IMR-90 (cell line): ENCODE measurements around the gene GALNT13. TPM values are rescaled to one million over a fixed set of nuclear protein-coding genes. Genes with fewer than 3 reads are reported as not detected.

Experiments
- ATAC-seq: fragments of 200-7000 bp; cut with Tn5 transposase; 2 replicates; pipeline ENCODE4 v1.9.1; 2020; ENCODE audit warnings: low read depth, mild to moderate bottlenecking, moderate library complexity
- BruUV-seq: library from RNA; stranded (reverse); fragments of 400-500 nt; replicated peaks from 2 replicates; lab custom pipeline; 2021; lab: Mats Ljungman, UMichigan
- CTCF ChIA-PET: fragments of 300-600 bp; formaldehyde crosslinking; extraction: SDS; loops from one replicate; lab custom pipeline; 2021; ENCODE audit warnings: antibody characterized with exemption; lab: Yijun Ruan, JAX
- POLR2A ChIA-PET: fragments of 300-600 bp; sonication (Branson Sonifier 250); formaldehyde crosslinking; loops from one replicate; lab custom pipeline; 2022; ENCODE audit warnings: antibody characterized with exemption; ENCODE audit not compliant: unreplicated experiment; lab: Charles Lee
- DNase-seq: peaks from one replicate; pipeline ENCODE4 v3.0.0; 2013
- H2AFZ ChIP-seq: replicated peaks from 2 replicates; pipeline ENCODE3; 2013; ENCODE audit warnings: low read length, mild to moderate bottlenecking; ENCODE audit not compliant: poor library complexity
- H2AK5ac ChIP-seq: 2 replicates; pipeline ENCODE4 v1.6.1; 2013; ENCODE audit warnings: low read depth, low read length, inconsistent platforms
- H2AK9ac ChIP-seq: replicated peaks from 2 replicates; pipeline ENCODE3; 2013; ENCODE audit warnings: mild to moderate bottlenecking, low read depth, low read length, moderate library complexity; ENCODE audit not compliant: poor library complexity
- H2BK120ac ChIP-seq: 2 replicates; pipeline ENCODE4 v1.6.1; 2013; ENCODE audit warnings: low read depth, low read length, inconsistent platforms
- H2BK15ac ChIP-seq: 3 replicates; pipeline ENCODE4 v1.6.1; 2013; ENCODE audit warnings: low read depth, low read length, inconsistent platforms
- H2BK20ac ChIP-seq: 2 replicates; pipeline ENCODE4 v1.6.1; 2013; ENCODE audit warnings: low read depth, mild to moderate bottlenecking, inconsistent platforms, low read length, moderate library complexity
- H2BK5ac ChIP-seq: 2 replicates; pipeline ENCODE4 v1.6.1; 2013; ENCODE audit warnings: mild to moderate bottlenecking, low read depth, low read length, inconsistent platforms; ENCODE audit not compliant: poor library complexity, severe bottlenecking
- H3K14ac ChIP-seq: replicated peaks from 2 replicates; pipeline ENCODE4 v1.6.1; 2013; ENCODE audit warnings: low read depth, low read length, inconsistent platforms
- H3K18ac ChIP-seq: 2 replicates; pipeline ENCODE4 v1.6.1; 2013; ENCODE audit warnings: low read depth, low read length, control low read depth
- H3K23ac ChIP-seq: 2 replicates; pipeline ENCODE4 v1.6.1; 2013; ENCODE audit warnings: low read depth, low read length, inconsistent platforms
- H3K27ac ChIP-seq: 2 replicates; pipeline ENCODE4 v1.5.1; 2013; ENCODE audit warnings: mild to moderate bottlenecking, control low read depth, low read length; ENCODE audit not compliant: insufficient read depth
- H3K27me3 ChIP-seq: 2 replicates; pipeline ENCODE4 v1.6.1; 2013; ENCODE audit warnings: low read length; ENCODE audit not compliant: control insufficient read depth, insufficient read depth
- H3K36me3 ChIP-seq: 2 replicates; pipeline ENCODE4 v1.6.1; 2013; ENCODE audit warnings: low read length, mixed read lengths; ENCODE audit not compliant: control insufficient read depth, insufficient read depth
- H3K4ac ChIP-seq: 2 replicates; pipeline ENCODE4 v1.6.1; 2013; ENCODE audit warnings: low read depth, low read length, inconsistent platforms
- H3K4me1 ChIP-seq: 2 replicates; pipeline ENCODE4 v1.6.1; 2013; ENCODE audit warnings: low read length, mixed read lengths; ENCODE audit not compliant: control insufficient read depth, insufficient read depth
- H3K4me2 ChIP-seq: 2 replicates; pipeline ENCODE4 v1.6.1; 2013; ENCODE audit warnings: low read depth, mild to moderate bottlenecking, control low read depth, low read length, moderate library complexity
- H3K4me3 ChIP-seq: 2 replicates; pipeline ENCODE4 v1.5.1; 2013; ENCODE audit warnings: low read depth, mild to moderate bottlenecking, control low read depth, low read length, moderate library complexity; ENCODE audit not compliant: insufficient read depth
- H3K56ac ChIP-seq: 2 replicates; pipeline ENCODE4 v1.6.1; 2013; ENCODE audit warnings: low read length, inconsistent platforms; ENCODE audit not compliant: insufficient read depth; ENCODE audit errors: extremely low read depth
- H3K79me1 ChIP-seq, 2 experiments: 2 replicates each; pipeline ENCODE4 v1.6.1; 2013; ENCODE audit warnings: low read length in 2 of 2, inconsistent platforms in 1 of 2, low read depth in 1 of 2
- H3K9ac ChIP-seq: 2 replicates; pipeline ENCODE4 v1.6.1; 2013; ENCODE audit warnings: low read depth, low read length, control low read depth
- H3K9me1 ChIP-seq: 2 replicates; pipeline ENCODE4 v1.6.1; 2013; ENCODE audit warnings: low read length, inconsistent platforms; ENCODE audit not compliant: insufficient read depth
- H3K9me3 ChIP-seq: 2 replicates; pipeline ENCODE4 v1.6.1; 2013; ENCODE audit warnings: low read length; ENCODE audit not compliant: control insufficient read depth, insufficient read depth
- H4K20me1 ChIP-seq: 2 replicates; pipeline ENCODE4 v1.6.1; 2013; ENCODE audit warnings: low read length, inconsistent platforms; ENCODE audit not compliant: insufficient read depth
- H4K5ac ChIP-seq: 2 replicates; pipeline ENCODE4 v1.6.1; 2013; ENCODE audit warnings: mild to moderate bottlenecking, low read depth, low read length, control low read depth
- H4K8ac ChIP-seq, 2 experiments: 2 replicates each; pipeline ENCODE4 v1.6.1; 2013; ENCODE audit warnings: low read depth in 2 of 2, low read length in 2 of 2, control low read depth in 1 of 2, inconsistent platforms in 1 of 2
- H4K91ac ChIP-seq: 2 replicates; pipeline ENCODE4 v1.6.1; 2013; ENCODE audit warnings: low read depth, low read length, inconsistent platforms; ENCODE audit not compliant: insufficient read depth
- BHLHE40 ChIP-seq: fragments of 150-350 bp; IDR thresholded peaks from 2 replicates; pipeline ENCODE4 v1.6.1; 2016; ENCODE audit warnings: mild to moderate bottlenecking, low read depth, low read length
- CEBPB ChIP-seq: IDR thresholded peaks from 2 replicates; pipeline ENCODE4 v1.6.1; 2012; ENCODE audit warnings: low read depth, low read length, improper control_type of control experiment
- CHD1 ChIP-seq: IDR thresholded peaks from 2 replicates; pipeline ENCODE4 v1.6.1; 2012; ENCODE audit warnings: low read depth, low read length, improper control_type of control experiment
- ELK1 ChIP-seq: fragments of 150-350 bp; IDR thresholded peaks from 2 replicates; pipeline ENCODE4 v1.6.1; 2016; ENCODE audit warnings: low read depth, mild to moderate bottlenecking, low read length, moderate library complexity, borderline replicate concordance
- FOS ChIP-seq: fragments of 150-350 bp; IDR thresholded peaks from 2 replicates; pipeline ENCODE4 v1.6.1; 2016; ENCODE audit warnings: low read depth, low read length
- MAFK ChIP-seq: IDR thresholded peaks from 2 replicates; pipeline ENCODE4 v1.6.1; 2012; ENCODE audit warnings: low read depth, low read length, improper control_type of control experiment
- MAZ ChIP-seq: IDR thresholded peaks from 2 replicates; pipeline ENCODE4 v1.6.1; 2012; ENCODE audit warnings: low read depth, mild to moderate bottlenecking, low read length, improper control_type of control experiment, moderate library complexity, borderline replicate concordance
- MXI1 ChIP-seq: IDR thresholded peaks from 2 replicates; pipeline ENCODE4 v1.6.1; 2012; ENCODE audit warnings: low read depth, mild to moderate bottlenecking, low read length, moderate library complexity, borderline replicate concordance
- NFE2L2 ChIP-seq: fragments of 150-350 bp; IDR thresholded peaks from 2 replicates; pipeline ENCODE4 v1.6.1; 2016; ENCODE audit warnings: low read depth, mild to moderate bottlenecking, low read length
- POLR2A ChIP-seq: IDR thresholded peaks from 2 replicates; pipeline ENCODE4 v1.6.1; 2012; ENCODE audit warnings: mild to moderate bottlenecking, low read depth, low read length
- RAD21 ChIP-seq: IDR thresholded peaks from 2 replicates; pipeline ENCODE4 v1.6.1; 2012; ENCODE audit warnings: low read length, improper control_type of control experiment
- RCOR1 ChIP-seq: IDR thresholded peaks from 2 replicates; pipeline ENCODE4 v1.6.1; 2012; ENCODE audit warnings: mild to moderate bottlenecking, low read length, improper control_type of control experiment; ENCODE audit not compliant: insufficient replicate concordance
- RFX5 ChIP-seq: IDR thresholded peaks from 2 replicates; pipeline ENCODE4 v1.8.0; 2012; ENCODE audit warnings: low read depth, mild to moderate bottlenecking, low read length, moderate library complexity
- SMC3 ChIP-seq: fragments of 150-350 bp; IDR thresholded peaks from 2 replicates; pipeline ENCODE4 v1.6.1; 2016; ENCODE audit warnings: low read depth, mild to moderate bottlenecking, antibody characterized with exemption, low read length, moderate library complexity
- USF2 ChIP-seq: fragments of 150-350 bp; IDR thresholded peaks from 2 replicates; pipeline ENCODE4 v1.6.1; 2017; ENCODE audit warnings: mild to moderate bottlenecking, antibody characterized with exemption, low read length, low read depth
- WGBS, 2 experiments: methylation state at CpG; one replicate each; pipeline versions ENCODE4 v1.1.5 to v1.1.7; 2013; ENCODE audit warnings: missing lambda C conversion rate in 2 of 2; ENCODE audit not compliant: insufficient read length in 1 of 2; ENCODE audit errors: extremely low coverage in 2 of 2; 5-methylcytosine and 5-hydroxymethylcytosine counted together
- dilution Hi-C: fragments of 300-500 bp; cut with HindIII; formaldehyde crosslinking; loops from one replicate; pipeline ENCODE4 v1.14.3; 2018; ENCODE audit warnings: low sequenced_read_pairs; ENCODE audit not compliant: unreplicated experiment
- in situ Hi-C: fragments of 300-500 bp; cut with MboI; formaldehyde crosslinking; loops from 3 replicates; pipeline ENCODE4 v1.14.3; 2019; ENCODE audit warnings: low sequenced_read_pairs, inconsistent platforms, mixed read lengths
- intact Hi-C: fragments of 100-400 bp; cut with micrococcal nuclease; formaldehyde crosslinking; loops from 2 replicates; pipeline ENCODE4 v1.10.0; 2022
- polyA plus RNA-seq, 3 experiments: library from polyadenylated mRNA; depleted of rRNA; stranded (reverse); fragments of >200 nt; gene quantifications; 2 replicates each; pipeline ENCODE4 v1.2.3, GENCODE V29; 2012; ENCODE audit warnings: low replicate concordance in 1 of 3
- total RNA-seq: library from RNA; depleted of rRNA; stranded (reverse); fragments of >200 nt; gene quantifications from 2 replicates; pipeline ENCODE4 v1.2.3, GENCODE V29; 2012
- TF ChIP-seq, protein P1 (sequence below): conservative IDR thresholded peaks from 2 replicates; pipeline ENCODE4 v1.5.1; 2012; ENCODE audit warnings: mild to moderate bottlenecking, low read depth, low read length, improper control_type of control experiment

The GALNT13 gene
- total and polyA plus RNA-seq, 2 of the 4 experiments (the other 2 are of a cell fraction): 0.03 TPM; not detected in 1

- Histone ChIP-seq H3K56ac (no peak overlapping the region), H3K4me3 (no peak overlapping the region), H4K91ac (no peak overlapping the region), H3K9me3 (no peaks in the 10 kb centered on the region; the same call in 1 of the 2 replicates), H2AK5ac (no peak overlapping the region), H2BK20ac (no peak overlapping the region), H3K27me3 (no peaks in the 10 kb centered on the region), H3K4ac (no peak overlapping the region), H2AK9ac (no peak overlapping the region), H4K20me1 (no peaks in the 10 kb centered on the region), H3K36me3 (no peaks in the 10 kb centered on the region), H3K27ac (no peak overlapping the region), H2BK15ac (no peak overlapping the region), H3K9ac (no peak overlapping the region), H3K14ac (no peak overlapping the region), H3K4me1 (no peaks in the 10 kb centered on the region), H4K8ac (no peak overlapping the region), H3K18ac (no peak overlapping the region), H2BK120ac (no peak overlapping the region), H4K5ac (no peak overlapping the region), H3K79me1 (no peaks in the 10 kb centered on the region), H2BK5ac (no peak overlapping the region), H2AFZ (no peak overlapping the region), H3K4me2 (no peak overlapping the region), H3K9me1 (no peaks in the 10 kb centered on the region), H3K23ac (no peak overlapping the region)
- dilution Hi-C loops: no loop called here
- in situ Hi-C loops: no loop called here
- DNase-seq (no peak), ATAC-seq (no peak)
- BruUV-seq: no TSS peak
- ChIA-PET POLR2A (no interaction called here), CTCF (no interaction called here)
- no peak for TF ChIP-seq CHD1
- no peak for TF ChIP-seq MAZ
- TF ChIP-seq NFE2L2: no peak
- no peak for TF ChIP-seq FOS
- TF ChIP-seq SMC3: no peak
- no peak for TF ChIP-seq CEBPB
- no peak for TF ChIP-seq MXI1
- TF ChIP-seq POLR2A: no peak
- no peak for TF ChIP-seq RCOR1
- TF ChIP-seq RAD21: no peak
- no peak for TF ChIP-seq RFX5
- TF ChIP-seq ELK1: no peak
- TF ChIP-seq, protein P1, sequence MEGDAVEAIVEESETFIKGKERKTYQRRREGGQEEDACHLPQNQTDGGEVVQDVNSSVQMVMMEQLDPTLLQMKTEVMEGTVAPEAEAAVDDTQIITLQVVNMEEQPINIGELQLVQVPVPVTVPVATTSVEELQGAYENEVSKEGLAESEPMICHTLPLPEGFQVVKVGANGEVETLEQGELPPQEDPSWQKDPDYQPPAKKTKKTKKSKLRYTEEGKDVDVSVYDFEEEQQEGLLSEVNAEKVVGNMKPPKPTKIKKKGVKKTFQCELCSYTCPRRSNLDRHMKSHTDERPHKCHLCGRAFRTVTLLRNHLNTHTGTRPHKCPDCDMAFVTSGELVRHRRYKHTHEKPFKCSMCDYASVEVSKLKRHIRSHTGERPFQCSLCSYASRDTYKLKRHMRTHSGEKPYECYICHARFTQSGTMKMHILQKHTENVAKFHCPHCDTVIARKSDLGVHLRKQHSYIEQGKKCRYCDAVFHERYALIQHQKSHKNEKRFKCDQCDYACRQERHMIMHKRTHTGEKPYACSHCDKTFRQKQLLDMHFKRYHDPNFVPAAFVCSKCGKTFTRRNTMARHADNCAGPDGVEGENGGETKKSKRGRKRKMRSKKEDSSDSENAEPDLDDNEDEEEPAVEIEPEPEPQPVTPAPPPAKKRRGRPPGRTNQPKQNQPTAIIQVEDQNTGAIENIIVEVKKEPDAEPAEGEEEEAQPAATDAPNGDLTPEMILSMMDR: no peak
- no peak for TF ChIP-seq BHLHE40
- TF ChIP-seq USF2: no peak
- no peak for TF ChIP-seq MAFK
- intact Hi-C loops: no loop called here
- WGBS, 2 experiments: no CpG with 5 or more reads among the region's 1 CpG
Measured at GRCh38 chr2:154223726-154224125, 352.0 kb downstream of the GALNT13 start.
